ENCODE data around the gene RNF41.

- no peak for TF ChIP-seq EZH2 (IDR thresholded peaks at IDR 0.05; ENCODE audit: insufficient read depth, poor library complexity, severe bottlenecking)
- TF ChIP-seq EZH2phosphoT487 (IDR thresholded peaks at IDR 0.05; ENCODE audit: insufficient read depth, low read depth): no peak
These were observed 14.4 kb upstream of the RNF41 start for GRCh38 chr12:56236091-56236490.

Measured in GM23248 (cell line).